ENCODE measurements around the gene WEE1. TPM values are rescaled to one million over a fixed set of nuclear protein-coding genes. Genes with fewer than 3 reads are reported as not detected.
A peak's percentile ranks its signal among the peaks of the same experiment; 100 is the strongest.

The WEE1 gene
- total RNA-seq, 1 experiment from 2014 or later: 67.9 TPM

GRCh38 chr11:9530901-9531625 is 42.4 kb upstream of the WEE1 start:
- BruUV-seq (replicated peaks): no TSS peak
- no peaks in the 10 kb centered on the region for H3K9me3 ChIP-seq (ENCODE audit: control insufficient read depth, insufficient read depth, low read depth, low read length)
- no peaks in the 10 kb centered on the region; the same call in 1 of the 2 replicates for H3K36me3 ChIP-seq (ENCODE audit: control insufficient read depth, insufficient read depth, low read length)
- H3K4me3 ChIP-seq (ENCODE audit: low read depth in 2 of 2, low read length in 2 of 2): no peak overlapping the region
- H3K4me1 ChIP-seq (ENCODE audit: control insufficient read depth, insufficient read depth, low read length): peaks cover 49% of the 10 kb centered on the region
- H3K27ac ChIP-seq (ENCODE audit: low read length): no peak overlapping the region
- H3K27me3 ChIP-seq (ENCODE audit: control insufficient read depth, insufficient read depth, low read length): no peaks in the 10 kb centered on the region
- ChIA-PET POLR2A (interaction anchor here (0.6 kb wide), 2 partner anchors 35 to 43 kb away, joined by 4 to 20 read pairs; no protein-coding TSS in a partner anchor), CTCF (interaction anchor here (0.6 kb wide), 1 partner anchor 300 kb away, joined by 4 read pairs; no protein-coding TSS in a partner anchor)
- no peak for DNase-seq (ENCODE audit: low read depth, low spot score)
- in situ Hi-C loops (cut with HindIII; ENCODE audit: low pct_unique_long_range_greater_than_20kb, low sequenced_read_pairs) (no loop called here), intact Hi-C loops (cut with micrococcal nuclease; ENCODE audit: unreplicated experiment) (no loop called here)
- no peak for TF ChIP-seq CTCF (IDR thresholded peaks at IDR 0.05)
- TF ChIP-seq SIN3A (IDR thresholded peaks at IDR 0.05; ENCODE audit: borderline replicate concordance, insufficient read depth, low read depth, low read length): no peak
- TF ChIP-seq, protein P1, sequence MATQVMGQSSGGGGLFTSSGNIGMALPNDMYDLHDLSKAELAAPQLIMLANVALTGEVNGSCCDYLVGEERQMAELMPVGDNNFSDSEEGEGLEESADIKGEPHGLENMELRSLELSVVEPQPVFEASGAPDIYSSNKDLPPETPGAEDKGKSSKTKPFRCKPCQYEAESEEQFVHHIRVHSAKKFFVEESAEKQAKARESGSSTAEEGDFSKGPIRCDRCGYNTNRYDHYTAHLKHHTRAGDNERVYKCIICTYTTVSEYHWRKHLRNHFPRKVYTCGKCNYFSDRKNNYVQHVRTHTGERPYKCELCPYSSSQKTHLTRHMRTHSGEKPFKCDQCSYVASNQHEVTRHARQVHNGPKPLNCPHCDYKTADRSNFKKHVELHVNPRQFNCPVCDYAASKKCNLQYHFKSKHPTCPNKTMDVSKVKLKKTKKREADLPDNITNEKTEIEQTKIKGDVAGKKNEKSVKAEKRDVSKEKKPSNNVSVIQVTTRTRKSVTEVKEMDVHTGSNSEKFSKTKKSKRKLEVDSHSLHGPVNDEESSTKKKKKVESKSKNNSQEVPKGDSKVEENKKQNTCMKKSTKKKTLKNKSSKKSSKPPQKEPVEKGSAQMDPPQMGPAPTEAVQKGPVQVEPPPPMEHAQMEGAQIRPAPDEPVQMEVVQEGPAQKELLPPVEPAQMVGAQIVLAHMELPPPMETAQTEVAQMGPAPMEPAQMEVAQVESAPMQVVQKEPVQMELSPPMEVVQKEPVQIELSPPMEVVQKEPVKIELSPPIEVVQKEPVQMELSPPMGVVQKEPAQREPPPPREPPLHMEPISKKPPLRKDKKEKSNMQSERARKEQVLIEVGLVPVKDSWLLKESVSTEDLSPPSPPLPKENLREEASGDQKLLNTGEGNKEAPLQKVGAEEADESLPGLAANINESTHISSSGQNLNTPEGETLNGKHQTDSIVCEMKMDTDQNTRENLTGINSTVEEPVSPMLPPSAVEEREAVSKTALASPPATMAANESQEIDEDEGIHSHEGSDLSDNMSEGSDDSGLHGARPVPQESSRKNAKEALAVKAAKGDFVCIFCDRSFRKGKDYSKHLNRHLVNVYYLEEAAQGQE (IDR thresholded peaks at IDR 0.05; ENCODE audit: insufficient read depth in 1 of 2, low read depth in 2 of 2, low read length in 1 of 2): no peak
- no peak for TF ChIP-seq TCF7L2 (IDR thresholded peaks at IDR 0.05; ENCODE audit: low read depth, low read length)
- TF ChIP-seq POLR2AphosphoS5 (IDR thresholded peaks at IDR 0.05; ENCODE audit: low read depth, low read length): no peak
- ATAC-seq: peak; percentile 32

DNA sequence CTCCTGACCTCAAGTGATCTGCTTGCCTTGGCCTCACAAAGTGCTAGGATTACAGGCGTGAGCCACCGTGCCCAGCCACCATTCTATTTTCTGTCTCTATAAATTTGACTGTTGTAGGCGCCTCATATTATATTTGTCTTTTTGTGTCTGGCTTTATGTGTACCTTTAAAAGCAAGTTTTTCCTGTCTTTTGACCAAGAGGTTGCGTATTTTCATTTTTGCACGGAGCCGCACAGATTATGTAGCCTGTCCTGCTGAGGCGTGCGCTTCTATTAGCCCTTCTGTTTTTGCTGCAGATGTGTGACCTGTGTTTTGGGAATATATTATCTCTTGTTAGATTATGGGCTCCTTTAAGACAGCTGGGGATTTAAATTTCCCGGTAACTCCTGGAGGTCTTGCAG is 40.4 kb upstream of the WEE1 start:
- no TSS peak for BruUV-seq (replicated peaks)
- Histone ChIP-seq H3K27me3 (ENCODE audit: control insufficient read depth, insufficient read depth, low read length) (no peaks in the 10 kb centered on the region), H3K27ac (ENCODE audit: low read length) (0 out of 2 replicates have a peak overlapping the region, but pooled peaks have one; percentile 5), H3K36me3 (ENCODE audit: control insufficient read depth, insufficient read depth, low read length) (no peaks in the 10 kb centered on the region), H3K9me3 (ENCODE audit: control insufficient read depth, insufficient read depth, low read depth, low read length) (no peaks in the 10 kb centered on the region), H3K4me3 (ENCODE audit: low read depth in 2 of 2, low read length in 2 of 2) (no peak overlapping the region), H3K4me1 (ENCODE audit: control insufficient read depth, insufficient read depth, low read length) (peaks cover 38% of the 10 kb centered on the region)
- ChIA-PET CTCF (interaction anchor here (1.7 kb wide), 1 partner anchor 26 kb away, joined by 6 read pairs; no protein-coding TSS in a partner anchor), POLR2A (no interaction called here)
- DNase-seq (ENCODE audit: low read depth, low spot score) (no peak), ATAC-seq (no peak)
- TF ChIP-seq SIN3A (IDR thresholded peaks at IDR 0.05; ENCODE audit: borderline replicate concordance, insufficient read depth, low read depth, low read length): no peak
- TF ChIP-seq POLR2AphosphoS5 (IDR thresholded peaks at IDR 0.05; ENCODE audit: low read depth, low read length): no peak
- in situ Hi-C loops (cut with HindIII; ENCODE audit: low pct_unique_long_range_greater_than_20kb, low sequenced_read_pairs) (no loop called here), intact Hi-C loops (cut with micrococcal nuclease; ENCODE audit: unreplicated experiment) (no loop called here)
